Activated T-cell treated with anti-CD3 and anti-CD28 coated beads for 4 hours (primary cell): ENCODE data around the gene SORCS2.

ENCODE experiments used
- DNase-seq: peaks from one replicate; pipeline ENCODE4 v3.0.0-alpha.2; 2020

Gene SORCS2

GRCh38 chr4:7309636-7310390 lies 117.5 kb downstream of the SORCS2 start:
- no peak for DNase-seq

- DNase-seq = no peak
Observed at GRCh38 chr4:7310451-7310850, 118.1 kb downstream of the SORCS2 start.

GRCh38 chr4:7311205-7311604 lies 118.9 kb downstream of the SORCS2 start:
- no peak for DNase-seq

GRCh38 chr4:7312691-7313090 lies 120.4 kb downstream of the SORCS2 start:
- no peak for DNase-seq

DNA sequence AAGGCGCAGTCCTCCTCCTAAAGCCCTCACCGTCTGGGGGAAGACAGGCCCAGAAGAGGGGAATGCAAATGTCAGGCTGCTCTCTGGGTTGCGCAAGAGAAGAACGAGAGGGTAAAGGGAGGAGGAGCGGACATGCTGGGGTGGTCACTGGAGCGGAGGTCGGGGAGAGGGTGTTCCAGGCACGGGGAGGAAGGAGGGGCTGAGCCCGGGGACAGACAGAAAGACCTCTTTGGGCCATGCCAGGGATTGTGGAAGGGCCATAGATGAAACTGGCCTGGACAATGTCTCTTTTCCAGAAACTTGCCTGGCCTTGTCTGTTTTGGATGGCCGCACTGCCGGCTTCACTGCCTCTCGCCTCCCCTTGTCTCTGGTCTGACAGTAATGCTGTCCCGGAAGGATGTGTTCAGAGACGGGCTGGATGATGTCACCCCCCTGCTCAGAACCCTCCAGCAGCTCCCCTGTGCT lies 121.0 kb downstream of the SORCS2 start:
- no peak for DNase-seq

GRCh38 chr4:7313991-7314390 lies 121.7 kb downstream of the SORCS2 start:
- DNase-seq = no peak

DNA sequence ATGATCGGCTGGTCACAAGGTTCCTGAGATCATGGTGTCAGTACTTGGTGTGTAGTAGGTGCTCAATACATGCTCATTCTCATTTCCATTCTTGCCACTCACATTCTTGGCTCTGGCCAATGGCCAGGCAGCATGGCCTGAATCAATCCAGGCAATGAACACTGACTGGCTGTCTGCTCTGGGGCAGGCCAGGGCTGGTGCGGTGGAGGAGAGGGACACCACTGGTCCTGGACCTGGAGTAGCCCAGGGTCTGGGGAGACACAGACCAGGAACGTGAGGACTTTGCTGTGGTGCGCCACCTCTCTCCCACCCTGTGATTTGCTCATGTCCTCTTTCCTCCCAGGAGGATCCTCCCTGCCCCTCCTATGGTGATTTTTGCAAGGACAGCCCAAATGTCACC lies 122.9 kb downstream of the SORCS2 start:
- no peak for DNase-seq

DNA sequence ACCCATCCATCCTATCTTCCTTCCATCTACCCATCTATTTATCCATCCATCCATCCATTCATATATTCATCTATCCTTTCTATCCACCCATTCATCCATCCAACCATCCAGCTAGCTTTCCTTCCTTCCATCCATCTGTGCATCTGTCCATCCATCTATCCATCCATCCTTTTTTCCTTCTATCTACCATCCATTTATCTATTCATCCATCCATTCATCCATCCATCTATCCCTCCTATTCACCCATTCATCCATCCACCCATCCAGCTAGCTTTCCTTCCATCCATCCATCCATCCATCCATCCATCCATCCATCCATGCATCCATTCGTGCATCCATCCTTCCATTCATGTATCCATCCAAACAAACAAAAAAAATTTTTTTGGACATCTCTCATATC lies 123.6 kb downstream of the SORCS2 start:
- no peak for DNase-seq

DNA sequence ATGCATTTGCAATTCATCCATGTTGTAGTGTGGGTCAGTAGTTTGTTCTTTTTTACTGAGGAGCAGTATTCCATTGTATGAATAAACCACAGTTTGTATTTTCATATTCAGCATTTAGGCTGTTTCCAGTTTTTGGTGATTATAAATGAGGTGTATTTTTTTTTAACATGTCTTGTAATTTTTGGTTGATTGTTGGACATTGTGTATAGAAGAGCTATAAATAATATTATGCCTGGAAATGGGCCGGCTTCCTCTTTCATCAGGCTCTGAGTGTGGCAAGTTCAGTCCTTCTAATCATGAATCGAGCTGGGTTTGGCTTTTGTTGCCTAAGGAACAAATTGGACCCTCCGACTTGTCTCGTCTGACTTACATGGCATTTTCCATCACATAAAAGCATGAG lies 126.7 kb downstream of the SORCS2 start:
- no peak for DNase-seq

- no peak for DNase-seq
Observed at GRCh38 chr4:7320206-7320797, 128.0 kb downstream of the SORCS2 start.

DNA sequence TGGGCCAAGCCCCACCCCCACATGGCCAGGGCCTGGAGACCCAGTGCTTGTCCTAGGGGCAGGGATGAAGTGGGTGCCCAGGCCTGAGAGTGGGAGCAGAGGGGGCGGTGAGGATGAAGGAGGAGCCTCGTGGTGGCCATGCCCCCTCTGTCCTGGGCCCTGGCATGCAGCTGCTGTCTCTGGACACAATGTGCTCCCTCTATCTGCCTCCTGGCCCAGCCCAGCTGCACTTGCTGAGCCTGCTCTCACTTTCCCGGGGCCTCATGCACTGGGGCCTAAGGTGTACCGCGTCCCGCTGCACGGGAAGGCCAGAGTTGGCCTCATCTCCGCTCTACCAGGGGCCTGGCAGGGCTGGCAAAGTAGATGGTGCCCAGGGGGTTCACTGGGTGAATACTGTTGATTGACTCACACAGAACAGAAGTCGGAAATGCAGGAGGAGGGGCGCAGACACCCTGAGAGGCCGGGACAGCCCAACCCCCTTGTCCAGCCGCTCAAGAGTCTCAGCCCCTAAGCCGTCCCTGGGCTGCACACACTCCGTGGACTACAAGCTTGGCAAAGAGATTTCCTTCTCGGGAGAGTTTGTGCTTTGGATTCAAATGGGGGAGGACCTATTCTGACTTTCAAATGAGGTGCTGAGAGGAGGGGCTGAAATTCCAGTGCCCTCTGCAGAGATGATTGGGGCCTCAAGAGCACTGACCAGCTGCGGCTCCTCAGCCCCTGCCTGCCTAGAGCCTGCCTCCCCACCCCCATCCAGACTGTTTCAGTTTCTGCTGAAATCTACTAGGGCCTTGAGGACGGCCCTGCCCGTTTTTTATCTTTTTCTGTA lies 130.0 kb downstream of the SORCS2 start:
- DNase-seq = no peak

DNA sequence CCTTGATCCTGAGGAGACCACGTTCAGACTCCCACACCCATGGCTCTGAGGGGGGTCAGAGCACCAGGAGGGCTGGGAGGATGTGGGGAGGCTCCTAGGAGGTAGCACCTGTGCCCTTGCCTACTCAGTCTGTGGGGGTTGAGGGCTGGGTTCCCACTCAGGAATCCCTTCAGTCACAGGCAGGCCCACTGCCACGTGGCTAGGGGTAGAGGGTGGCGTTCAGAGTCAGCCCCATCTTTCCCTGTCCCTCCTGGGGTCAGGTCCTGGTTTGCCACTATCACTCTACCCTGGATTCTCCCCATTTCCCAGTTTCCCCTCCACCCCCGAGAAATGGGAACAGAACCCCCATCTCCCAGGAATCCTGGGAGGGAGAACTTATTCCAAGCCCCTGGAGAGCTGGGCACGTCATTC lies 131.1 kb downstream of the SORCS2 start:
- DNase-seq = no peak

- no peak for DNase-seq
Observed at GRCh38 chr4:7323872-7324650, 131.7 kb downstream of the SORCS2 start.

- DNase-seq = no peak
Observed at GRCh38 chr4:7324651-7325121, 132.3 kb downstream of the SORCS2 start.

DNA sequence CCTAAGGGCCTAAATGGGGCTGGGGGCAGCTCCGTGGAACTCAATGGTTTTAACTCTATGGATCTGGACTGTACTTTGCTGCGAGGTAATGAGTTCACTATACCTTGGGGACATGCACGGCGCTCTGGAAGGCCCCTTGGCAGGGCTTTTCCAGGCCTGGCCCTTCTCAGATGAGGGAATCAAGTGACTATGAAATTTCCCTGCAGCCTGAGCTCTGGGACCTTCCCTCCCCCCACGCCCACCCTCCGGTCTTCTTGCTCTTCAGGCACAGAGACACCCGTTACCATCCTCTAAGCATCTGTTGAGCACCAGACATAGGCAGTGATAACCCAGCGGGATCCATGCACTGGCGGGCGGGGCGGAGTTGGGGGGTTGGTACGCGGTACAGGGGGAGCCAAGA lies 133.2 kb downstream of the SORCS2 start:
- no peak for DNase-seq

GRCh38 chr4:7326306-7326692 lies 134.0 kb downstream of the SORCS2 start:
- no peak for DNase-seq

DNA sequence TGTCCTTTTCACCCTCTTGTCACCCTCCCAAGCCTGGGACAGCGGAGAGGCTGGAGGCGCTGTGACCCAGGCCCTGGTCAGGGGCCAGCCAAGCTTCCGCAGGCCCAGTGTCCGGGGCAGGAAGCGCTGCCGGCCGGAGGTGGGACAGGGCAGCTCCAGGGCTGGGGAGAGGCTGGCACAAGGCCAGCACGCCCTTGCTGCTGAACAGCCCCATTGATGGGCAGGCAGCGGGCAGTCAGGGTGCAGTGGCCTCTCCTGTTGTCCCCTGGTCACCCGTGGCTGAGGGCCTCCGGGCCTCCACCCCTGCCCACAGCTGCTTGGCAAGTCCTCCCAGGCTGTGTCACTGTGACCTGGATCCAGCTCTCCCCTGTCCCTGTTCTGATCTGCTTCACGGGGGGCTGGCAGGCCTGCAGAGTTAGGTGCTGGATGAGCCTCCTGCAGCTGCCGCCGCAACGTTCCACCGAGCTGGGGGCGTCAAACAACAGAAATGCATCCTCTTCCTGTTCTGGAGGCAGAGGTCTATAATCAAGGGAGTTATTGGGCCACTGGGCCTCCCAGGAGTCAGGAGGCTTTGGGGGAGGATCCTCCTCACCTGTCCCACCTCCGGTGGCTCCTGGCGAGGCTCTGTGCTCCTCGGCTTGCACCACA lies 134.5 kb downstream of the SORCS2 start:
- DNase-seq = no peak

DNA sequence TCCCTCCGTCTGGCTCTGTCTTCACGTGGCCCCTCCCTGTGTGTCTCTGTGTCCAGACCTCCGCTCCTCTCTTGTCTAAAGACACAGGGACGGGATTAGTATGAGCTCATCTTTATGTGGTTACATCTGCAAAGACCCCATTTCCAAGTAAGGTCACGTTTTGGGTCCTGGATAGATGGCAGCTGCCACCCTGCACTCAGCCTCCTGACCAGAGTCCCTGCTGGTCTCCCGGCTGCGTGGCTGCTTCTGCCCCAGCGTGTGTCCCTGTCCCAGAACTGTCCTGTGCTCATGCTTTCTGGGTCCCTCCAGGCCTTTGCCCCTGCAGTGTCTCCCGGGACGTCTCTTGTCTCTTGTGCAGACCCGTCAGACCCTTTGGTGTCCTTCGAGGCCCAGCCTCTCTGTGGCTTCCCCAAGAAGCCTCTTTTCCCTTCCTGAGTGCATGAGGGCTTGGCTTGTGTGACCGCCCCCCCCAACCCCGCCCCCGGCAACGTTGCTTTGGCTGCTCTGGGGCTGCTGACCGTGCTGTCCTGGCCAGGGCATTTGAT lies 135.1 kb downstream of the SORCS2 start:
- no peak for DNase-seq

DNA sequence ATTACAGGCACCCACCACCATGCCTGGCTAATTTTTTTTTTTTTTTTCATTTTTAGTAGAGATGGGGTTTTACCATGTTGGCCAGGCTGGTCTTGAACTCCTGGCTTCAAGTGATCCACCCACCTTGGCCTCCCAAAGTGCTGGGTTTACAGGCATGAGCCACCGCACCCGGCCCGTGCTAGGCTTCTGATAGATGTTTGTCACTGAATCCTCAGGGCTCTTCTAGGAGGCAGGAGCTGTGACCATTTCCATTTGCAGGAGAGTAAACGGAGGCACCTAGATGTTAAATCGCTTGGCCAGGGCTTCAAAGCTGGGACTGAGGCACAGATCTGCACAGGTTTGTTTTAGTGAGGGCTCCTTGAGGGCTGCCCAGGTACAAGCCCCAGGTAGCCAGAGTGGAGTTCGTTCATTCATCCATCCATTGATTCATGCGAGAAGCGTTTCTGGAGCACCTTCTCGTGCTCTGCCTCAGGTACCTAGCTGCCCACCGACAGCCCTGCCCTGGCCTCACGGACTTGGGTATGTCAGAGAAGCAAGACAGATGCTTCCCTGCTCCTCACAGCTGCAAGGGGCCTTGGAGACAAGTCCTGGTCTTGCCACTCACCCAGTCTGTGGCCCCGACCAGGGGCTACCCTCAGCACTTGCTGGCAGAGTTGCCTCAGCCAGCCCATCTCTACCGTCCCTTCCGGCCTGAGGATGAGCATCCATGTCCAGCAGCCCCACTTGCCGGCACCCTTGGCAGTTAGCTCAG lies 136.0 kb downstream of the SORCS2 start:
- DNase-seq = no peak

- no peak for DNase-seq
Observed at GRCh38 chr4:7328913-7329638, 136.7 kb downstream of the SORCS2 start.
